C4-2B (cell line): ENCODE data around the gene TPPP3.

Experiments used
- ZFX ChIP-seq: fragments of 450-650 bp; IDR thresholded peaks from 2 replicates; pipeline ENCODE4 v1.6.1; 2017
- TF ChIP-seq, protein P1 (sequence below): fragments of 450-650 bp; conservative IDR thresholded peaks from 2 replicates; pipeline ENCODE4 v1.5.1; 2017; ENCODE audit warnings: mild to moderate bottlenecking

DNA sequence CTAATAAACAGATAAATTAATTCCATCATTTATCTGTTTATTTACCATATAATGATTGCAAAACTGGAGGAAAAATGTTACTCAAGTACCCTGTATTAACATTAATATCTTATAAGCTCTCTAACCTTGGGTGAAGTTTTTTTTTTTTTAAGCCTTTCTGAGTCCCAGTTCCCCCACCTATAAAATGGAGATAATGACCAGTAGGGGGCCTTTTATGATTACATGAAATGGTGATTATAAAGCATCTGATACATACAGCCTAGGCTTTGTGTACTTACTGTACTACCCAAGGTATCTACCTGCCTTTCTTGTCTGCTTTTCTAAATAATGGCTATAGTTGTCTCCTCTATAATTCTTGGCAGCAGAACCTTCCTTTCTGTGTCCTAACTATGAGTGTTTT is 44.1 kb downstream of the TPPP3 start:
- TF ChIP-seq, protein P1, sequence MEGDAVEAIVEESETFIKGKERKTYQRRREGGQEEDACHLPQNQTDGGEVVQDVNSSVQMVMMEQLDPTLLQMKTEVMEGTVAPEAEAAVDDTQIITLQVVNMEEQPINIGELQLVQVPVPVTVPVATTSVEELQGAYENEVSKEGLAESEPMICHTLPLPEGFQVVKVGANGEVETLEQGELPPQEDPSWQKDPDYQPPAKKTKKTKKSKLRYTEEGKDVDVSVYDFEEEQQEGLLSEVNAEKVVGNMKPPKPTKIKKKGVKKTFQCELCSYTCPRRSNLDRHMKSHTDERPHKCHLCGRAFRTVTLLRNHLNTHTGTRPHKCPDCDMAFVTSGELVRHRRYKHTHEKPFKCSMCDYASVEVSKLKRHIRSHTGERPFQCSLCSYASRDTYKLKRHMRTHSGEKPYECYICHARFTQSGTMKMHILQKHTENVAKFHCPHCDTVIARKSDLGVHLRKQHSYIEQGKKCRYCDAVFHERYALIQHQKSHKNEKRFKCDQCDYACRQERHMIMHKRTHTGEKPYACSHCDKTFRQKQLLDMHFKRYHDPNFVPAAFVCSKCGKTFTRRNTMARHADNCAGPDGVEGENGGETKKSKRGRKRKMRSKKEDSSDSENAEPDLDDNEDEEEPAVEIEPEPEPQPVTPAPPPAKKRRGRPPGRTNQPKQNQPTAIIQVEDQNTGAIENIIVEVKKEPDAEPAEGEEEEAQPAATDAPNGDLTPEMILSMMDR, result peak; percentile 63
- no peak for TF ChIP-seq ZFX
